22Rv1 (cell line): Measurements from ENCODE around the gene SARS1.

ENCODE experiments used
- ZFX ChIP-seq: fragments of 450-650 bp; IDR thresholded peaks from 2 replicates; pipeline ENCODE4 v1.6.1; 2017; ENCODE audit warnings: antibody characterized with exemption, borderline replicate concordance
- TF ChIP-seq, protein P1 (sequence below): fragments of 450-650 bp; IDR thresholded peaks from 2 replicates; pipeline ENCODE4 v1.5.1; 2017; ENCODE audit warnings: mild to moderate bottlenecking

DNA sequence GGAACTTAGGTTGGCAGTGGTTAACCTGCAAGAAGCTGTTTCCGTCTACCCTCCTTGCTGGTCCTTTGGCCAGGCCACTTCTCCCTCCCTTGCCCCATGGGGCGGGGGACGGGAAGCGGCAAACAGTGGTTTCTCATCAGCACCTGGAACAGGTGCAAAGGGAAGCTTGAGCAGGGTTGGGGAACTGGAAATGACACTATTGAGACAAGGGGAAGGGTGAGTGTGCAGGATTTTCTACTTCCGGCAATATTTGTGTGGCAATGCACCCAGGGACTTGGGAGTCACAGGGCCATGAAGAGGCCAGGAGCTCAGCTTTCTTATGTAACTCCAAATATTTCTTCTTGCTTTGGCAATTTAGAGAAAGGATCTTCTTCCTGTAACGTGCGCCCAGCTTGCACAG lies 29.0 kb upstream of the SARS1 start:
- TF ChIP-seq, protein P1, sequence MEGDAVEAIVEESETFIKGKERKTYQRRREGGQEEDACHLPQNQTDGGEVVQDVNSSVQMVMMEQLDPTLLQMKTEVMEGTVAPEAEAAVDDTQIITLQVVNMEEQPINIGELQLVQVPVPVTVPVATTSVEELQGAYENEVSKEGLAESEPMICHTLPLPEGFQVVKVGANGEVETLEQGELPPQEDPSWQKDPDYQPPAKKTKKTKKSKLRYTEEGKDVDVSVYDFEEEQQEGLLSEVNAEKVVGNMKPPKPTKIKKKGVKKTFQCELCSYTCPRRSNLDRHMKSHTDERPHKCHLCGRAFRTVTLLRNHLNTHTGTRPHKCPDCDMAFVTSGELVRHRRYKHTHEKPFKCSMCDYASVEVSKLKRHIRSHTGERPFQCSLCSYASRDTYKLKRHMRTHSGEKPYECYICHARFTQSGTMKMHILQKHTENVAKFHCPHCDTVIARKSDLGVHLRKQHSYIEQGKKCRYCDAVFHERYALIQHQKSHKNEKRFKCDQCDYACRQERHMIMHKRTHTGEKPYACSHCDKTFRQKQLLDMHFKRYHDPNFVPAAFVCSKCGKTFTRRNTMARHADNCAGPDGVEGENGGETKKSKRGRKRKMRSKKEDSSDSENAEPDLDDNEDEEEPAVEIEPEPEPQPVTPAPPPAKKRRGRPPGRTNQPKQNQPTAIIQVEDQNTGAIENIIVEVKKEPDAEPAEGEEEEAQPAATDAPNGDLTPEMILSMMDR = no peak
- no peak for TF ChIP-seq ZFX
